Uterus (tissue), 2 donors: ENCODE data around the gene TGDS.

Source experiments
- POLR2A ChIP-seq, 2 donors: fragments of 450-650 bp; IDR thresholded peaks; one replicate each; pipeline ENCODE4 v1.6.1; 2016; ENCODE audit warnings: antibody characterized with exemption in 2 of 2, mild to moderate bottlenecking in 1 of 2, moderate library complexity in 1 of 2
- TF ChIP-seq, protein P1 (sequence below), 4 experiments: fragments of 200-600 bp in 2 of 4; fragments of 450-650 bp in 2 of 4; sonication (generic) in 2 of 4; IDR thresholded peaks; one replicate each; pipeline ENCODE4 v1.5.1; 2016 to 2019; ENCODE audit warnings: antibody characterized with exemption in 4 of 4, mild to moderate bottlenecking in 2 of 4, moderate library complexity in 1 of 4

DNA sequence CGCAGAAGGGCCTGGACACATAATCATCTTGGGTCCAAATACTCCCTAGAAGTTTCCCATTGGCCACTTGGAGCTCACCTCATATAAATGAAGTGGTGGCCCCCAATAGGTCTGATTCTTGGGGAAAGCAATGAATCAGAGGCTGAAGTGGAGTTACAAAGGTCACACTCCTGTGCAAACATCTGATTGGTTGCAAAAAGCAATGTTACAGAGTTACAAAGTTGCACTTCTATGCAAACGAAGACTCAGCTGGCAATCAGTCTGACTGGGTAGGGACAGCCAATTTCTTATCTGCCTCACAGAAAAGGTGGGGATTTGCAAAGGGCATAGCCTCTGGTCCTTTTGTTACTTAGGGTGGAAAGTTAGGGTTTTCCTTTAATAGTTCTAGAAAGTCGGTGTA is 3.9 kb upstream of the TGDS start:
- TF ChIP-seq, protein P1, sequence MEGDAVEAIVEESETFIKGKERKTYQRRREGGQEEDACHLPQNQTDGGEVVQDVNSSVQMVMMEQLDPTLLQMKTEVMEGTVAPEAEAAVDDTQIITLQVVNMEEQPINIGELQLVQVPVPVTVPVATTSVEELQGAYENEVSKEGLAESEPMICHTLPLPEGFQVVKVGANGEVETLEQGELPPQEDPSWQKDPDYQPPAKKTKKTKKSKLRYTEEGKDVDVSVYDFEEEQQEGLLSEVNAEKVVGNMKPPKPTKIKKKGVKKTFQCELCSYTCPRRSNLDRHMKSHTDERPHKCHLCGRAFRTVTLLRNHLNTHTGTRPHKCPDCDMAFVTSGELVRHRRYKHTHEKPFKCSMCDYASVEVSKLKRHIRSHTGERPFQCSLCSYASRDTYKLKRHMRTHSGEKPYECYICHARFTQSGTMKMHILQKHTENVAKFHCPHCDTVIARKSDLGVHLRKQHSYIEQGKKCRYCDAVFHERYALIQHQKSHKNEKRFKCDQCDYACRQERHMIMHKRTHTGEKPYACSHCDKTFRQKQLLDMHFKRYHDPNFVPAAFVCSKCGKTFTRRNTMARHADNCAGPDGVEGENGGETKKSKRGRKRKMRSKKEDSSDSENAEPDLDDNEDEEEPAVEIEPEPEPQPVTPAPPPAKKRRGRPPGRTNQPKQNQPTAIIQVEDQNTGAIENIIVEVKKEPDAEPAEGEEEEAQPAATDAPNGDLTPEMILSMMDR (IDR thresholded peaks at IDR 0.05), result no peak
- no peak for TF ChIP-seq POLR2A (IDR thresholded peaks at IDR 0.05)
